Body of pancreas (tissue), 4 donors: Measurements from ENCODE around the gene ABLIM1.

Experiments used
- CTCF ChIP-seq, 7 experiments: fragments of 450-650 bp in 4 of 7; fragments of 200-600 bp in 3 of 7; sonication (generic) in 3 of 7; IDR thresholded peaks; one replicate each; pipeline ENCODE4 v1.5.1; 2016 to 2019; ENCODE audit warnings: antibody characterized with exemption in 7 of 7
- POLR2A ChIP-seq, 3 donors: fragments of 450-650 bp; IDR thresholded peaks; one replicate each; pipeline ENCODE4 v1.6.1; 2016; ENCODE audit warnings: antibody characterized with exemption in 3 of 3, mild to moderate bottlenecking in 2 of 3

- TF ChIP-seq POLR2A (IDR thresholded peaks at IDR 0.05) (no peak), CTCF (IDR thresholded peaks at IDR 0.05) (no peak)
Measured at GRCh38 chr10:114543456-114543855, 114.6 kb downstream of the ABLIM1 start.
